Astrocyte (in vitro differentiated cells and primary cell): ENCODE measurements around the gene ZNF322. TPM values are rescaled to one million over a fixed set of nuclear protein-coding genes. Genes with fewer than 3 reads are reported as not detected.

ENCODE experiments used
- DNase-seq: peaks from one replicate; pipeline ENCODE4 v3.0.0-alpha.2; 2010; ENCODE audit warnings: low read depth
- FAIRE-seq: peaks from 2 replicates; lab custom pipeline; 2011; peaks lifted over from hg19 to GRCh38; lab: Jason Lieb, UNC
- H2AFZ ChIP-seq: 2 replicates; pipeline ENCODE4 v1.6.0; 2012; ENCODE audit warnings: low read depth, low read length, inconsistent platforms
- H3K27ac ChIP-seq: 2 replicates; pipeline ENCODE4 v1.5.1; 2011; ENCODE audit warnings: low read depth, low read length, inconsistent platforms
- H3K27me3 ChIP-seq: 2 replicates; pipeline ENCODE4 v1.6.0; 2011; ENCODE audit warnings: low read length, inconsistent platforms; ENCODE audit not compliant: insufficient read depth
- H3K36me3 ChIP-seq: 2 replicates; pipeline ENCODE4 v1.5.1; 2011; ENCODE audit warnings: low read length, inconsistent platforms; ENCODE audit not compliant: insufficient read depth
- H3K4me1 ChIP-seq: 2 replicates; pipeline ENCODE4 v1.5.1; 2011; ENCODE audit warnings: low read length, inconsistent platforms; ENCODE audit not compliant: insufficient read depth
- H3K4me2 ChIP-seq: 2 replicates; pipeline ENCODE4 v1.6.0; 2012; ENCODE audit warnings: low read length, inconsistent platforms
- H3K4me3 ChIP-seq: 2 replicates; pipeline ENCODE4 v1.5.1; 2011; ENCODE audit warnings: low read depth, mild to moderate bottlenecking, low read length, inconsistent platforms; ENCODE audit not compliant: insufficient read depth
- H3K79me2 ChIP-seq: 2 replicates; pipeline ENCODE4 v1.6.0; 2012; ENCODE audit warnings: mild to moderate bottlenecking, low read length, inconsistent platforms; ENCODE audit not compliant: insufficient read depth
- H3K9ac ChIP-seq: 2 replicates; pipeline ENCODE4 v1.6.0; 2012; ENCODE audit warnings: mild to moderate bottlenecking, low read length, inconsistent platforms
- H3K9me3 ChIP-seq: 2 replicates; pipeline ENCODE4 v1.5.1; 2012; ENCODE audit warnings: low read depth, mild to moderate bottlenecking, low read length, inconsistent platforms; ENCODE audit not compliant: insufficient read depth
- H4K20me1 ChIP-seq: 2 replicates; pipeline ENCODE4 v1.6.0; 2012; ENCODE audit warnings: low read length, inconsistent platforms; ENCODE audit not compliant: insufficient read depth
- H3K27ac Mint-ChIP-seq: one replicate; pipeline ENCODE4 v1.8.0; 2021; ENCODE audit warnings: mild to moderate bottlenecking, mixed read lengths; ENCODE audit not compliant: unreplicated experiment
- H3K27me3 Mint-ChIP-seq: one replicate; pipeline ENCODE4 v1.8.0; 2021; ENCODE audit warnings: low read depth, mixed read lengths; ENCODE audit not compliant: unreplicated experiment
- H3K36me3 Mint-ChIP-seq: one replicate; pipeline ENCODE4 v1.8.0; 2021; ENCODE audit warnings: low read depth, mixed read lengths; ENCODE audit not compliant: unreplicated experiment
- H3K4me1 Mint-ChIP-seq: one replicate; pipeline ENCODE4 v1.8.0; 2021; ENCODE audit warnings: low read depth, mixed read lengths; ENCODE audit not compliant: unreplicated experiment
- H3K4me3 Mint-ChIP-seq: one replicate; pipeline ENCODE4 v1.8.0; 2021; ENCODE audit warnings: mild to moderate bottlenecking, moderate library complexity, mixed read lengths; ENCODE audit not compliant: unreplicated experiment
- H3K9me3 Mint-ChIP-seq: one replicate; pipeline ENCODE4 v1.8.0; 2021; ENCODE audit warnings: mild to moderate bottlenecking, mixed read lengths; ENCODE audit not compliant: unreplicated experiment
- CTCF ChIP-seq: IDR thresholded peaks from 2 replicates; pipeline ENCODE4 v1.5.1; 2011; ENCODE audit warnings: low read depth, mild to moderate bottlenecking, inconsistent platforms, low read length, moderate library complexity; ENCODE audit not compliant: insufficient read depth
- EZH2 ChIP-seq: IDR thresholded peaks from 2 replicates; pipeline ENCODE4 v1.6.1; 2012; ENCODE audit warnings: mild to moderate bottlenecking, low read length, inconsistent platforms; ENCODE audit not compliant: insufficient read depth
- total RNA-seq: library from RNA; stranded (reverse); gene quantifications from 2 replicates; pipeline ENCODE4 v1.2.1, GENCODE V29; 2021

Gene ZNF322
- total RNA-seq, 1 donor from 2014 or later, result 27.3 TPM

DNA sequence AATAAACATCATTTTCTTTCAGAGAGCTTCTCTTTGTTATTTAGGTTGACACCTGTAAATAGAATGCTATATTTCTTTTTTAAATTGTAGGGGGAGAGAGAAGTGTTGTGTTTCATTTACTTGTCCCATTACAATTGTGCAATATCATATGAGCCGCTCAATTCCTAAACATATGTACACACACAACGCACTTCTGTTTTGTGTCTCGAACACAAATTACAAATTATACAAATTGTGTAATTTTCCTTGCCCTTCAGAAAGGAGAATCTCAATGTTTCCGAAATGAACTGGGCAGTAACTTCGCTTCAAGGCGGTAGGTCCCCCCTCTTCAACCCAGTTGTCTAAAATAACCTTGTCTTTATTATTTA is 65.4 kb downstream of the ZNF322 start:
- no peak overlapping the region for H3K4me3 ChIP-seq
- peaks cover 22% of the 10 kb centered on the region for H3K27me3 ChIP-seq
- Mint-ChIP-seq H3K9me3 (no peaks in the 10 kb centered on the region), H3K4me1 (peaks cover 3% of the 10 kb centered on the region), H3K27me3 (peaks cover 5% of the 10 kb centered on the region), H3K4me3 (peak overlapping the region; percentile 81), H3K36me3 (no peaks in the 10 kb centered on the region), H3K27ac (no peak overlapping the region)
- no peaks in the 10 kb centered on the region for H3K9me3 ChIP-seq
- H3K36me3 ChIP-seq, result peaks cover 10% of the 10 kb centered on the region
- peaks cover 22% of the 10 kb centered on the region for H3K79me2 ChIP-seq
- no peak for DNase-seq
- no peak overlapping the region for H3K9ac ChIP-seq
- peaks cover 10% of the 10 kb centered on the region for H4K20me1 ChIP-seq
- H3K4me2 ChIP-seq, result peak overlapping the region; percentile 40
- TF ChIP-seq CTCF (no peak), EZH2 (no peak)
- FAIRE-seq, result no peak
- peaks cover 17% of the 10 kb centered on the region for H3K4me1 ChIP-seq
- H3K27ac ChIP-seq, result no peak overlapping the region
- H2AFZ ChIP-seq, result no peak overlapping the region

DNA sequence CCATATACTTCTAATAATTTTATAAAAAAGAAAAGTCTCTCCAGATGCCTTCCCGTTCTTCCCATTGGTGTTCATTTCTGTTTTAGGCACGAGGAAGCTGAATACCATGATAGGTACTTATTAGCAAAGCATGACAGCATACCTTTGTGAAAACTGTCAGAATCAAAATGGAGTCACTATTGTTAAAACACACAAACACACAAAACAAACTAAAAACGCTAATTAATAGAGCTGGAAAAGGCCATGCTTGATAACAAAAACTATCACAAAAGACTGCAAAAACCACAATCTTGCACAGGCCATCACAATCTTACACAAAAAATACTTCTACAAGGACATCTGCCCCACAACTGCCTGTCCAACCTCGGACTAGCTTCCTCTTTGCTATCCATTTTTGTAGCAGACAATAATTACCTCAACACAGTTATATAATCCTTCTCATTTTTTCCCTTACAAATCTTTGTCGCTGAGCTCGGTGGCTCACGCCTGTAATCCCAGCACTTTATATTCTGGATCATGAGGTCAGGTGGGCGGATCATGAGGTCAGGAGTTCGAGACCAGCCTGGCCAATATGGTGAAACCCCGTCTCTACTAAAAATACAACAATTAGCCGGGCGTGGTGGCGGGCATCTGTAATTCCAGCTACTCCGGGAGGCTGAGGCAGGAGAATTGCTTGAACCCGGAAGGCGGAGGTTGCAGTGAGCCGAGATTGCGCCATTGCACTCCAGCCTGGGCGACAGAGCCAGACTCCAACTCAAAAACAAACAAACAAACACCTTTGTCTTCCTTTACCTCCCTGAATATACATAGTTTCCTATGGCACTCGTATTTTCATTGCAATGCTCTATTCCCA is 66.0 kb downstream of the ZNF322 start:
- no peak for FAIRE-seq

More for the DNA sequence above, 66.0 kb downstream of the ZNF322 start:
- no peaks in the 10 kb centered on the region for H3K9me3 Mint-ChIP-seq
- H3K27me3 ChIP-seq, result peaks cover 22% of the 10 kb centered on the region
- H3K36me3 ChIP-seq, result peaks cover 4% of the 10 kb centered on the region
- peaks cover 3% of the 10 kb centered on the region for H3K4me1 Mint-ChIP-seq
- no peak overlapping the region for H3K4me3 ChIP-seq
- H3K4me1 ChIP-seq, result peaks cover 17% of the 10 kb centered on the region
- no peaks in the 10 kb centered on the region for H3K36me3 Mint-ChIP-seq
- H3K27ac Mint-ChIP-seq, result no peak overlapping the region
- no peak for DNase-seq
- TF ChIP-seq CTCF (no peak), EZH2 (no peak)
- no peak overlapping the region for H3K9ac ChIP-seq
- H3K27me3 Mint-ChIP-seq, result peaks cover 5% of the 10 kb centered on the region
- peaks cover 7% of the 10 kb centered on the region for H4K20me1 ChIP-seq
- no peak overlapping the region for H2AFZ ChIP-seq
- H3K4me3 Mint-ChIP-seq, result peak overlapping the region; percentile 81
- no peaks in the 10 kb centered on the region for H3K9me3 ChIP-seq
- H3K4me2 ChIP-seq, result no peak overlapping the region
- H3K79me2 ChIP-seq, result peaks cover 18% of the 10 kb centered on the region
- H3K27ac ChIP-seq, result no peak overlapping the region
